Neutrophil (primary cell): ENCODE measurements around the gene IBTK.
"Not testable (repeated sequence)": the region's sequence is repeated elsewhere in the genome, so short reads cannot be mapped to it uniquely, and the experiment has no call there.

Experiments
- H3K27ac ChIP-seq: fragments of 200-600 bp; sonication (generic); 2 replicates; pipeline ENCODE4 v1.5.1; 2016; ENCODE audit warnings: mild to moderate bottlenecking, moderate library complexity
- H3K27me3 ChIP-seq: fragments of 200-600 bp; sonication (generic); 2 replicates; pipeline ENCODE4 v1.6.0; 2016; ENCODE audit warnings: mild to moderate bottlenecking
- H3K36me3 ChIP-seq: fragments of 200-600 bp; sonication (generic); 2 replicates; pipeline ENCODE4 v1.5.1; 2017
- H3K4me1 ChIP-seq, 2 experiments: fragments of 200-600 bp in 1 of 2; sonication (generic) in 1 of 2; 1 replicate in 1 of 2; 2 replicates in 1 of 2; pipeline versions ENCODE4 v1.5.1 to v1.6.1; 2013 to 2016; ENCODE audit warnings: low read depth in 1 of 2, low read length in 1 of 2, mild to moderate bottlenecking in 1 of 2, moderate library complexity in 1 of 2; ENCODE audit not compliant: control insufficient read depth in 1 of 2, insufficient read depth in 1 of 2
- H3K4me3 ChIP-seq, 2 experiments: fragments of 200-600 bp in 1 of 2; sonication (generic) in 1 of 2; 1 replicate in 1 of 2; 2 replicates in 1 of 2; pipeline ENCODE4 v1.5.1; 2013 to 2016; ENCODE audit warnings: low read depth in 1 of 2, low read length in 1 of 2, mild to moderate bottlenecking in 1 of 2, moderate library complexity in 1 of 2
- H3K9me3 ChIP-seq: fragments of 200-600 bp; sonication (generic); 2 replicates; pipeline ENCODE4 v1.5.1; 2016
- CTCF ChIP-seq: fragments of 200-600 bp; sonication (generic); IDR thresholded peaks from 2 replicates; pipeline ENCODE4 v1.5.1; 2016; ENCODE audit warnings: antibody characterized with exemption

Gene IBTK

GRCh38 chr6:82204020-82204419, 43.5 kb downstream of the IBTK start:
- peaks cover 25% of the 10 kb centered on the region for H3K36me3 ChIP-seq
- H3K9me3 ChIP-seq = no peaks in the 10 kb centered on the region
- H3K4me1 ChIP-seq = no peaks in the 10 kb centered on the region
- no peak for TF ChIP-seq CTCF
- H3K27ac ChIP-seq = no peak overlapping the region
- H3K4me3 ChIP-seq = no peak overlapping the region
- no peaks in the 10 kb centered on the region for H3K27me3 ChIP-seq

GRCh38 chr6:82197784-82198183, 49.8 kb downstream of the IBTK start:
- TF ChIP-seq CTCF = no peak
- H3K27ac ChIP-seq = no peak overlapping the region
- H3K4me3 ChIP-seq = no peak overlapping the region
- H3K27me3 ChIP-seq = no peaks in the 10 kb centered on the region
- no peaks in the 10 kb centered on the region for H3K9me3 ChIP-seq
- no peaks in the 10 kb centered on the region for H3K4me1 ChIP-seq
- H3K36me3 ChIP-seq = peaks cover 56% of the 10 kb centered on the region

GRCh38 chr6:82197245-82197644, 50.3 kb downstream of the IBTK start:
- not testable (repeated sequence) for H3K4me1 ChIP-seq, H3K9me3 ChIP-seq, H3K27me3 ChIP-seq, H3K4me3 ChIP-seq, H3K27ac ChIP-seq
- peaks cover 56% of the 10 kb centered on the region for H3K36me3 ChIP-seq

- peaks cover 57% of the 10 kb centered on the region for H3K36me3 ChIP-seq
Measured at GRCh38 chr6:82196161-82196560, 51.4 kb downstream of the IBTK start.

GRCh38 chr6:82195619-82196018, 51.9 kb downstream of the IBTK start:
- Histone ChIP-seq H3K27me3 (no peaks in the 10 kb centered on the region), H3K4me1 (no peaks in the 10 kb centered on the region), H3K36me3 (peaks cover 60% of the 10 kb centered on the region), H3K27ac (no peak overlapping the region), H3K4me3 (no peak overlapping the region), H3K9me3 (no peaks in the 10 kb centered on the region)
- no peak for TF ChIP-seq CTCF

More at GRCh38 chr6:82196161-82196560, 51.4 kb downstream of the IBTK start:
- H3K9me3 ChIP-seq = no peaks in the 10 kb centered on the region
- H3K27ac ChIP-seq = no peak overlapping the region
- no peaks in the 10 kb centered on the region for H3K27me3 ChIP-seq
- no peak for TF ChIP-seq CTCF
- H3K4me3 ChIP-seq = no peak overlapping the region
- H3K4me1 ChIP-seq = no peaks in the 10 kb centered on the region

- Histone ChIP-seq H3K27ac (no peak overlapping the region), H3K4me3 (no peak overlapping the region), H3K36me3 (peaks cover 30% of the 10 kb centered on the region), H3K4me1 (no peaks in the 10 kb centered on the region), H3K27me3 (no peaks in the 10 kb centered on the region), H3K9me3 (no peaks in the 10 kb centered on the region)
- TF ChIP-seq CTCF = no peak
Measured at GRCh38 chr6:82185948-82186535, 61.5 kb downstream of the IBTK start.
